ENCODE results near the gene ITGB1BP1. TPM values are rescaled to one million over a fixed set of nuclear protein-coding genes. Genes with fewer than 3 reads are reported as not detected.

ITGB1BP1 gene
- total RNA-seq, 1 experiment from 2014 or later = 72.9 TPM

- in situ Hi-C loops (cut with HindIII; ENCODE audit: low sequenced_read_pairs) = no loop called here
- DNase-seq (ENCODE audit: low spot score) = no peak
Observed at GRCh38 chr2:9360110-9360509, 63.2 kb downstream of the ITGB1BP1 start.

- in situ Hi-C loops (cut with HindIII; ENCODE audit: low sequenced_read_pairs) = no loop called here
- DNase-seq (ENCODE audit: low spot score) = no peak
Observed at GRCh38 chr2:9359463-9359862, 63.9 kb downstream of the ITGB1BP1 start.

- no peak for DNase-seq (ENCODE audit: low spot score)
- in situ Hi-C loops (cut with HindIII; ENCODE audit: low sequenced_read_pairs) = no loop called here
Observed at GRCh38 chr2:9358846-9359245, 64.5 kb downstream of the ITGB1BP1 start.

- in situ Hi-C loops (cut with HindIII; ENCODE audit: low sequenced_read_pairs) = no loop called here
- DNase-seq (ENCODE audit: low spot score) = no peak
Observed at GRCh38 chr2:9356261-9356660, 67.1 kb downstream of the ITGB1BP1 start.

DNA sequence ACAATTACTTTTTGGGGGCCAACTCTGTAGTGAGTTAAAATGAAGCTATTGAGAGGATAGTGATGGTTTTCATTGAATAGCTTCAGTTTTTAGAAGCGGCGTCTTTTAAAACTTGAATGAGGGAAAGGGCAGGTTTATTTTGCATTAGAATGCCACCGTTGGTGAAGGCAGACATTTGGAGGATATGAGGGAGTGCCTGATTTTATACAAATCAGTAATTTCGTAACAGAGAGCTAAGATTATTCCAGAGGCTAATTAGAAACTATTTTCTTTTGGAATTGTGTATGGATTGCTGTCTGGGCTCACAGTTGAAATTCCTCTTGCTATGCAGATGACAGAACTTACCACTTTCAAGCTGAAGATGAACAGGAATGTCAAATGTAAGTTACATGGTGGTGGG is 67.6 kb downstream of the ITGB1BP1 start:
- no peak for DNase-seq (ENCODE audit: low spot score)
- in situ Hi-C loops (cut with HindIII; ENCODE audit: low sequenced_read_pairs) = no loop called here

DNA sequence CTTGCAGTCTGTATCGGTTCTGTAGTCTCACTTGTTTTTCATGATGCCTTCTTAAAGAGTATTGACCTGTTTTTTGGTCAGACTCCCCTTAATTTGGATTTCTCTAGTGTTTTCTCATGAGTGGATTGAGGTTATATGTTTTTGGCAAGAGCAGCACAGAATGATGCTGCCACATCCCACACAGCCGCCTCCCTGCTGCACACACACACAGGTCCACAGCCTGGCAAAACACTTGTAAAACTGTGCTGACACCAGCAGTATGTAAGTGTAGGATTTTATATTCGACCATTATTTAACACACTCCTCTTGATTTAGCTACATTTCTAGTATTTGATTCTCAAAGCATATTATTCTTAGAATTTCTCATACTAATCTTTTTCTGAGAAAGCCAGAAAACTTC is 68.1 kb downstream of the ITGB1BP1 start:
- in situ Hi-C loops (cut with HindIII; ENCODE audit: low sequenced_read_pairs) = no loop called here
- no peak for DNase-seq (ENCODE audit: low spot score)

- in situ Hi-C loops (cut with HindIII; ENCODE audit: low sequenced_read_pairs) = no loop called here
- DNase-seq (ENCODE audit: low spot score) = no peak
Observed at GRCh38 chr2:9354318-9354717, 69.0 kb downstream of the ITGB1BP1 start.

Other genes with a start within 250 kb of the ITGB1BP1 start
- gene ASAP2, start 216.7 kb downstream of the ITGB1BP1 start, total RNA-seq (2014; rRNA removed; shearing (Covaris generic)) = 5.5 and 7.1 TPM in 2 replicates
- gene CPSF3, start 126 bp upstream of the ITGB1BP1 start, total RNA-seq (2014; rRNA removed; shearing (Covaris generic)) = 42.7 and 47.8 TPM in 2 replicates
- gene IAH1, start 51.0 kb upstream of the ITGB1BP1 start, total RNA-seq (2014; rRNA removed; shearing (Covaris generic)) = not detected in 2 replicates
- gene ADAM17, start 132.3 kb upstream of the ITGB1BP1 start, total RNA-seq (2014; rRNA removed; shearing (Covaris generic)) = 7.6 and 10.4 TPM in 2 replicates
- gene YWHAQ, start 207.5 kb upstream of the ITGB1BP1 start, total RNA-seq (2014; rRNA removed; shearing (Covaris generic)) = 426 and 560 TPM in 2 replicates

All from G401 (cell line).